Prostate gland (tissue), 2 donors: ENCODE data around the gene TRIM75.
"Not testable (repeated sequence)": the region's sequence is repeated elsewhere in the genome, so short reads cannot be mapped to it uniquely, and the experiment has no call there.

Source experiments
- POLR2A ChIP-seq: fragments of 450-650 bp; IDR thresholded peaks from one replicate; pipeline ENCODE4 v1.6.1; 2016; ENCODE audit warnings: antibody characterized with exemption, mild to moderate bottlenecking
- POLR2AphosphoS5 ChIP-seq: sonication (generic); formaldehyde crosslinking; IDR thresholded peaks from one replicate; pipeline ENCODE4 v1.6.1; 2017; ENCODE audit warnings: antibody characterized with exemption
- TF ChIP-seq, protein P1 (sequence below), 4 experiments: fragments of 200-600 bp in 2 of 4; fragments of 450-650 bp in 2 of 4; sonication (generic) in 2 of 4; IDR thresholded peaks; 1 replicate in 3 of 4; 2 replicates in 1 of 4; pipeline ENCODE4 v1.5.1; 2016 to 2019; ENCODE audit warnings: antibody characterized with exemption in 4 of 4, mild to moderate bottlenecking in 2 of 4, moderate library complexity in 2 of 4

DNA sequence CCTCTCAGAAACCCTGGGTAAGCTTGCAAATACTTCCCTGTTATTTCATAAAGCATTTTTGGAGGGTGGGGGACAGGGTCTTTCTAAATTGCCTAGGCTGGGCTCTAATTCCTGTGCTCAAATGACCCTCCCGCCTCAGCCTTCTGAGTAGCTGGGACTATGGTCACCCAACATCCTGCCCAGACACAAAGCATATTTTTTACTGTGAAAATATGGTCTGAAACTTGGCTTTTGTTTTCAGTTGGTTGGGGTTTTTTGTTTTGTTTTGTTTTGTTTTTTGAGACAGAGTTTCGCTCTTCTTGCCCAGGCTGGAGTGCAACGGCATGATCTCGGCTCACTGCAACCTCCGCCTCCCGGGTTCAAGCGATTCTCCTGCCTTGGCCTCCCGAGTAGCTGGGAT, 27.9 kb upstream of the TRIM75 start:
- TF ChIP-seq, protein P1, sequence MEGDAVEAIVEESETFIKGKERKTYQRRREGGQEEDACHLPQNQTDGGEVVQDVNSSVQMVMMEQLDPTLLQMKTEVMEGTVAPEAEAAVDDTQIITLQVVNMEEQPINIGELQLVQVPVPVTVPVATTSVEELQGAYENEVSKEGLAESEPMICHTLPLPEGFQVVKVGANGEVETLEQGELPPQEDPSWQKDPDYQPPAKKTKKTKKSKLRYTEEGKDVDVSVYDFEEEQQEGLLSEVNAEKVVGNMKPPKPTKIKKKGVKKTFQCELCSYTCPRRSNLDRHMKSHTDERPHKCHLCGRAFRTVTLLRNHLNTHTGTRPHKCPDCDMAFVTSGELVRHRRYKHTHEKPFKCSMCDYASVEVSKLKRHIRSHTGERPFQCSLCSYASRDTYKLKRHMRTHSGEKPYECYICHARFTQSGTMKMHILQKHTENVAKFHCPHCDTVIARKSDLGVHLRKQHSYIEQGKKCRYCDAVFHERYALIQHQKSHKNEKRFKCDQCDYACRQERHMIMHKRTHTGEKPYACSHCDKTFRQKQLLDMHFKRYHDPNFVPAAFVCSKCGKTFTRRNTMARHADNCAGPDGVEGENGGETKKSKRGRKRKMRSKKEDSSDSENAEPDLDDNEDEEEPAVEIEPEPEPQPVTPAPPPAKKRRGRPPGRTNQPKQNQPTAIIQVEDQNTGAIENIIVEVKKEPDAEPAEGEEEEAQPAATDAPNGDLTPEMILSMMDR (IDR thresholded peaks at IDR 0.05), result not testable (repeated sequence)
- not testable (repeated sequence) for TF ChIP-seq POLR2AphosphoS5, POLR2A
